ENCODE measurements around the gene GIGYF2. TPM values are rescaled to one million over a fixed set of nuclear protein-coding genes. Genes with fewer than 3 reads are reported as not detected.

GIGYF2 gene
- total RNA-seq, 1 experiment from 2014 or later: 60.6 TPM

DNA sequence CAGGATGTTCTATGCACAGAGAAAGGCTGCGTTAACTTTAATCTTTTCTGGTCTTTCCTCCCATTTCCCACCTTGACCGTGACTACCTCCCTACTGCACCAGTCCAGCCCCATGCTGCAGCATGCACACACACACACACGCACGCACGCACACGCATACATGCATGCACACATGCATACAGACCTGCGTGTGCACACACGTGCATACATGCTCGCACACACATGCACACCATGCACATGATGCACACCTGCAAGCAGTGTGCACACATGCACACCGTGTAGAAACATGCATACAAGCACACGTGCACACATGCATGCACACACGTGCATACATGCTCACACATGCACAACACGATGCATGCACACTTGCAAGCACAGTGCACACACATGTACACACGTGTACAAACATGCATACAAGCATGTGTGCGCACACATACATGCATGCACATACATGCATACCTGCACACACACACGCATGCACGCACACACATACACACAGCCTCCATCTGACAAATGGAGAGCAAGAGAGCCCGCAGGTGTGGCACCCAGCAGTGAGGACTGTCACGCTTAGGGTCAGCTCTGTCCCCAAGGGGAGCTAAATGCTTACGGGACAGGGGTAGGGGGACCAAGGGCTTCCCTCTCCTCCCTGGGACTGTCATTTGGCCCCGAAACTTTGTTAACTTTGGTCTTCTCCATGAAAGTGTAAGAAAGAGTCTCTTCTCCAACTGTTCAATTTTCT lies 191.1 kb downstream of the GIGYF2 start:
- Histone ChIP-seq H3K9me2 (ENCODE audit: insufficient read depth) (no peaks in the 10 kb centered on the region), H3K4me3 (replicated peaks in 1 of 2; ENCODE audit: low read depth in 1 of 2, low read length in 2 of 2) (no peak overlapping the region), H3K4me2 (ENCODE audit: low read length) (no peak overlapping the region), H3K9ac (ENCODE audit: low read length) (no peak overlapping the region), H4K20me1 (ENCODE audit: insufficient read depth) (no peaks in the 10 kb centered on the region), H3K9me3 (ENCODE audit: control insufficient read depth in 1 of 2, insufficient read depth in 1 of 2, low read depth in 1 of 2, low read length in 2 of 2) (no peaks in the 10 kb centered on the region), H3K27me3 (ENCODE audit: insufficient read depth, low read length) (no peaks in the 10 kb centered on the region), H3K36me3 (ENCODE audit: control insufficient read depth in 1 of 2, insufficient read depth in 2 of 2, low read length in 2 of 2) (no peaks in the 10 kb centered on the region), H2AFZ (ENCODE audit: low read depth, low read length, poor library complexity, severe bottlenecking) (no peak overlapping the region), H3K79me2 (ENCODE audit: insufficient read depth, low read length) (no peaks in the 10 kb centered on the region), H3K4me1 (ENCODE audit: control insufficient read depth in 1 of 2, insufficient read depth in 2 of 2, low read length in 2 of 2) (peaks cover 15 to 25% of the 10 kb centered on the region in 2 experiments), H3K27ac (ENCODE audit: low read depth, low read length) (no peak overlapping the region)
- RAD21 ChIA-PET (ENCODE audit: low non-redundant PET in 1 of 2, low total read pairs in 2 of 2, uncharacterized antibody in 2 of 2, unreplicated experiment in 2 of 2): no interaction called here
- intact Hi-C loops (cut with micrococcal nuclease): no loop called here
- ATAC-seq (no peak), DNase-seq (ENCODE audit: low read depth, low spot score) (no peak)
- CTCF ChIA-PET: no interaction called here
- BruUV-seq (replicated peaks): no TSS peak
- TF ChIP-seq POLR2AphosphoS5 (IDR thresholded peaks at IDR 0.05; ENCODE audit: low read depth, low read length): no peak
- no peak for TF ChIP-seq CBX3 (IDR thresholded peaks at IDR 0.05; ENCODE audit: low read depth)
- no peak for TF ChIP-seq ELF1 (IDR thresholded peaks at IDR 0.05; ENCODE audit: borderline replicate concordance, low read depth)
- no peak for TF ChIP-seq CEBPB (IDR thresholded peaks at IDR 0.05; ENCODE audit: low read depth)
- no peak for TF ChIP-seq YY1 (IDR thresholded peaks at IDR 0.05; ENCODE audit: extremely low read depth, insufficient replicate concordance, low read depth, low read length)
- no peak for TF ChIP-seq FOSL1 (IDR thresholded peaks at IDR 0.05; ENCODE audit: low read depth)
- TF ChIP-seq, protein P1, sequence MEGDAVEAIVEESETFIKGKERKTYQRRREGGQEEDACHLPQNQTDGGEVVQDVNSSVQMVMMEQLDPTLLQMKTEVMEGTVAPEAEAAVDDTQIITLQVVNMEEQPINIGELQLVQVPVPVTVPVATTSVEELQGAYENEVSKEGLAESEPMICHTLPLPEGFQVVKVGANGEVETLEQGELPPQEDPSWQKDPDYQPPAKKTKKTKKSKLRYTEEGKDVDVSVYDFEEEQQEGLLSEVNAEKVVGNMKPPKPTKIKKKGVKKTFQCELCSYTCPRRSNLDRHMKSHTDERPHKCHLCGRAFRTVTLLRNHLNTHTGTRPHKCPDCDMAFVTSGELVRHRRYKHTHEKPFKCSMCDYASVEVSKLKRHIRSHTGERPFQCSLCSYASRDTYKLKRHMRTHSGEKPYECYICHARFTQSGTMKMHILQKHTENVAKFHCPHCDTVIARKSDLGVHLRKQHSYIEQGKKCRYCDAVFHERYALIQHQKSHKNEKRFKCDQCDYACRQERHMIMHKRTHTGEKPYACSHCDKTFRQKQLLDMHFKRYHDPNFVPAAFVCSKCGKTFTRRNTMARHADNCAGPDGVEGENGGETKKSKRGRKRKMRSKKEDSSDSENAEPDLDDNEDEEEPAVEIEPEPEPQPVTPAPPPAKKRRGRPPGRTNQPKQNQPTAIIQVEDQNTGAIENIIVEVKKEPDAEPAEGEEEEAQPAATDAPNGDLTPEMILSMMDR (IDR thresholded peaks at IDR 0.05 in 2 of 3, conservative IDR thresholded peaks at IDR 0.05 in 1 of 3; ENCODE audit: borderline replicate concordance in 1 of 3, insufficient read depth in 1 of 3, low read depth in 2 of 3, low read length in 2 of 3): no peak
- no peak for TF ChIP-seq EZH2 (IDR thresholded peaks at IDR 0.05)
- TF ChIP-seq, protein P2, sequence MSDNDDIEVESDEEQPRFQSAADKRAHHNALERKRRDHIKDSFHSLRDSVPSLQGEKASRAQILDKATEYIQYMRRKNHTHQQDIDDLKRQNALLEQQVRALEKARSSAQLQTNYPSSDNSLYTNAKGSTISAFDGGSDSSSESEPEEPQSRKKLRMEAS (IDR thresholded peaks at IDR 0.05): no peak
- no peak for TF ChIP-seq SP1 (IDR thresholded peaks at IDR 0.05; ENCODE audit: low read depth)
- POLR2A ChIA-PET: no interaction called here

All from HCT116 (cell line).